Fibroblast of skin of scalp (primary cell): Measurements from ENCODE around the gene P3R3URF.

Source experiments
- DNase-seq: peaks from one replicate; pipeline ENCODE4 v3.0.0-alpha.2; 2013

P3R3URF gene

DNA sequence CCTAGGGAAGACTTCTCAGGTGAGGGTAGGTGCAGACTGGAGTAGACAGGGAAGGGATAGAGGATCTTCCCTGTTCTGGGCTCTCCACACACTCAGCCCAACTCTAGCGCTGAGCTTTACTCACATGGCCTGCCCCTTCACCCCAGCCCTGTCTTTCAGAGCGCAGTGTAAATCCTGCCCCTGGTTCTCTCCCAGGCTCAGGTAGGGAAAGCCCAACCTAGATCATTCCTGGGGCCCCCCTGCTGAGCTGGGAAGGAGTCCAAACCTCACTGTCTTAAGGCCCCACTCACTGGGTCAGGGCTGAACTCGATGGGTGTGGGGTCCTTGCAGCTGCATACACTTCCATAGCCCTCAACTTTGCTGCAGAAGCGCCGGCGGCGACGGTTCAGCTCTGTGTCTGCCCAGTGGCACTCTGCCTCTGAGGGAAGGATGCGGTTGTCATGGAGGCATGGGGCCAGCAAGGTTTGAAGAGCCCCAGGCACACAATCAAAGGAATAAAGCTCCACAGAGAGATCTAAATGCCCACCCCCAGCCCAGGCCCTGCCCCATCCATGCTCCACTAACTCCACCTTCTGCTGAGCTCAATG is 17.8 kb upstream of the P3R3URF start:
- DNase-seq = no peak

GRCh38 chr1:46193285-46193684 is 17.0 kb upstream of the P3R3URF start:
- no peak for DNase-seq

DNA sequence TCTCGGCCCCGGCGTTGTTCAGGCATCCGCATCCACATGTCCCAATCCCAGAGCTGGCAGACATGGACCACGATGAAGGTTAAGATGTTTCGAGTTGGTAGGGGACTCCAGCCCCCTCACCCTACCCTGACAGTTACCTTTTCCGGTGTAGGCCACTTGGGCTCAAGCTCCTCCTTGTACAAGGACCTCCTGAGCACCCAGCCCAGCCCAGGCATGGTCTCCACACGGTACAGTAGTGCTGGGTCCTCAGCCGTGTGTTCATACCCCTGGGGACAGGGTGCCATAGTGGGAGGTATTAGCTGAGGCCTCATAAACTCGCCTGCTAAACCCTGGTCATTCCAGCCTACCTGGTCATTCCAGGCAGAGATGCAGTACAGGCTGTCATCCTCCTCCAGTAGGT is 15.9 kb upstream of the P3R3URF start:
- no peak for DNase-seq

DNA sequence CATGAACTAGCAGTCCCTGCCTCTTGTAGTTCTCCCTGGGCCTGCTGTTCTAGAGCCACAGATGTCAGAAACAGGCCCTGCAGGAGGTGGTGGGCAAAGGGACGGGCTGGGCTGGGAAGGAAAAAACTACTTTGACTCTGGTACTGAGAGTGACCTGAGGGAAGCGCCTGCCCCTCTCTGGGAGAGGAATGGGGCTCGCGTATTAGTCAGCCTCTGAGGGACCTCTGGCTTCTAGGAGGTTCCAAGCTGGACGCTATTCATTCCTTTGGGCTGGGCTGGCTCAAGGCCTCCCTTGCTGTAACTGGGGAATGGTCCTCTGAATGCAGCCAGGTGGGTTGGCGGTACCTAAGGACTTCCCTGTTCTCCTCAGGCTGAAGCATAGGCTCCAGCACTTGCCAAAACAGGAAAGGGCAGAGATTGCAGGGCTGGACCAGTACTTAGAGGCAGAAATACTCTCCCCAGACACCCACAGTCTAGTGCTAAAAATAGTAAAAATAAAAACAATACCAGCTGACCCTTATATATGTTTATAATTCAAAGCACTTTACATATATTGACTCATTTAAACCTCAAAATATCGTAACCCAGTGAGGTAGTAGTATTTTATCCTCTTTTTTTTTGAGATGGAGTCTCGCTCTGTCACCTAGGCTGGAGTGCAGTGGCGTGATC is 14.9 kb upstream of the P3R3URF start:
- no peak for DNase-seq

DNA sequence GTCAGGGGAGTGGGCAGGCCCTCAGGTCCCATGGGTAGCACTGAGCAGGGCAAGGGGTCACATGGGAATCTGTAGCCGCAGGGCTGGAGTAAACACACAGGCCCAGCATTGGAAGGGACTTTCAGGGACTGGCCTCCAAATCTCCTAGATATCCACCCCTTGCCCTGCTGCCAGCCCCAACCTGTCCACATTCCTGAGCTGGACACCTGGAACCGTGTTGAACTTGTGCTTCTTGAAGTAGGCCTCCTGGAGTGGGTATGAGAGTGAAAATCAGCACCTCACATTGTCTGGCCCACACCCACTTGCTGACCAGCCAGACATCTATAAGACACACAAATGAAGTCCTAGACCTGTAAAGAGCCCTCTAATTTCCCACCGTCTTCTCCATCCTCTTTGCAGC is 14.3 kb upstream of the P3R3URF start:
- no peak for DNase-seq

GRCh38 chr1:46188295-46189030 is 12.2 kb upstream of the P3R3URF start:
- DNase-seq = no peak

DNA sequence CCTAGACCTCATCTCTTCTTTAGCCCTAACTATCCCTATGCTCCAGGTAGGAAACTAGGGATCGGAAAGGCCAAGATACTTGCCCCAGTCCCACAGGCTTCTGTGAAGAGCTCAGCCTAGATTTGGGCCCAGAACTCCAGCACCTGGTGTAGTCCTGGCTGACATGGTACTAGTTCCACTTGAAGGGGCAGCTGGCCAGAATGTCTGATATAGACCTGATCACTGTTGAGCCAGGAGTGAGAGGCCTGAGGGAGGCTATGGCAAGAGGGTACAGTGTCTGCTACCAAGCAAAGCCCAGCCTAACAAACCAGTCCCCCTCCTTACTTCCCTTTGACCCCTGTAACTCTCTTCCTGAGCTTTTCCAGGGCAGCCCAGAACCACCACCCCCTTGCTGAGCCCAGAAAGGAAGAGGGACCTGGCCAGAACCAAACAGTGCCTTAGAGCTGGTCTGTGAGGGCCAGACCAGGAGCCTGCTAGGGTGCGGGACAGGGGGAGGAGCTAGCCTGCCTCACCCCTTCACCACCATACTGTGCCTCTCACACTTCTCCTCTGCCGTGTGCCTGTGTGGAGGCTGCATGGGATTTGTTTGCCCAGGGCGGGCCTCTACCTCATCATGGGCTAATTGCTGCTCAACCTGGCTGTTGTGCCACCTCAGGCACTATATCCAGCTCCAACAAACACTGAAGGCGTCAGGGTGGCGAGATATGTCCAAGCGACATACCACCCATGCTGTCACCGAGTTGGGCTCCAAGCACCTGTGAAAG is 11.0 kb upstream of the P3R3URF start:
- DNase-seq = no peak

DNA sequence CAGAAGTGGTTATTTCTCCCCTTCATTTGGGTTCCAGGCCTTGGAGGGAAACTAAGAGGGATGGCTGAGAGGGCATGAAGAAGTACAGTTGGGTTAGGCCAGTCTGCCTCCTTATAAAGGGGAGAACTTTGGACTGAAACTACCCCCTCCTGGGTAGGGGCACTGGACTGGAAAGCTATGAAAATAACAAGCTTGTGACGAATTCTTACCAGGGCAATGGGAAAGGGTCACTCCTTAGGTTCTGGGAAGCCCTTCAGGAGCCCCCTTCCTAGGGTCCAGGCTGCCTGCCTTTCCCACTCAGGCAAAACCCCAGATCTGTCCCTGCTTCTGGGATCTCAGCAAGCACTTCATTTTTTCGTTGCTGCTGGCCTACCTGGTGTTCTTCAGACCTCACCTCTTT is 9.8 kb upstream of the P3R3URF start:
- DNase-seq = no peak

GRCh38 chr1:46184920-46185658 is 8.8 kb upstream of the P3R3URF start:
- DNase-seq = no peak

DNA sequence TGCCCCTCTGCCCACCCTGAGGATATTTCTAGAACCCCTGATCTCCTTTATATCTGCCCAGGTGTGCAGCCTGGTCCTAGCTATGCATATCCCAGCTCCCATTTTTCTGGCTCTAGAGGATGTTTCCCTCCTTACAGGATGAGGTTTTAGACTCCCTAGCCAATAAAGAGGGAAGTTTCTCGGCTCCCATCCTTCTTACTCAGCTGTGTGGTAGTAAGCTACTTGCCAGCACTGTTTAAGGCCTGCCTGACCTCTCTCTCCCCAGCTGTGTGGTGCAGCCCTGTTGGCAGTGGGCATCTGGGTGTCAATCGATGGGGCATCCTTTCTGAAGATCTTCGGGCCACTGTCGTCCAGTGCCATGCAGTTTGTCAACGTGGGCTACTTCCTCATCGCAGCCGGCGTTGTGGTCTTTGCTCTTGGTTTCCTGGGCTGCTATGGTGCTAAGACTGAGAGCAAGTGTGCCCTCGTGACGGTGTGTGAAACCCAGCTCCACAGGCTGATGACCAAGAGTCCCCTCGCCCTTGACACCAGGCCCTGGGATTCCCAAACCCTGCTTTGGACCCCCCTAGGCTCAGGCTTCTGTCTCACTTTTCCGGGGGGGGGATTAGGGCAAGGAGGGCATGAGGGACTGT is 7.8 kb upstream of the P3R3URF start:
- DNase-seq = no peak

DNA sequence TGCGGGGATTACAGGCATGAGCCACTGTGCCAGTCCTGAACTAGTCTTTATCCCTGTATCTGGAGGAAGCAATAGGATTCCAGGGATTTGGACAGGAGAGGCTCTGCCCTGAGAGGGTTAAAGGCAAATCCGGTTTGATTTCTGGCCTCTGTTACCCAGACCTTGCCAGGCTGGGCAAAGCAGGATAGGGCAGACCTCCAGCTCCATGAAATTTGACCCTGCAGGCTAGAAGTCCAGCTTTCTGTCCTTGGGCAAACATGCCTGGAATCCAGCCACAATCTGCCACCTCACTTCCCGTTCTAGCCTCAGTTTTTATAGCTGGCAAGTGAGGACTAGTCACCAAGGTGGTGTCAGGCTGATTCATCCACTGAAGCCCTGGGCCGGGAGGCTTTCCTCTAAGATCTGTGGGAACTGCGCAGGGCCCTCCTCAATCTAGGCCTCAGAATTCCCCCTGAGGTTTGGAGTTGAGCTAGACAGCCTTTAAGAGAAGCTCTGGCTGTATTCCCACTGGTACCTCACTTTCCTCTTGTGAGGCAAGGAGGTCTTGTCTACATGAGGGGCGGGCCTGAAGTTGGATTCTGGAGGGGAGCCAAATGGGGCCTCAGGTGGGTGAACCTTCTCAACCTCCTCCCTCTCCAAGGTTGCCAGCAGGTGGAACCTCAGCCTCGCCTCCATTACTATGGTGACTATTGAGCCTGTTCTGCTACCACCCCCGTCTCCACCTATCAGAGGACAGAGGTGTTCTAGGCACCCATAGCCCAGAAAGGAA is 7.0 kb upstream of the P3R3URF start:
- peak; percentile 86 for DNase-seq

DNA sequence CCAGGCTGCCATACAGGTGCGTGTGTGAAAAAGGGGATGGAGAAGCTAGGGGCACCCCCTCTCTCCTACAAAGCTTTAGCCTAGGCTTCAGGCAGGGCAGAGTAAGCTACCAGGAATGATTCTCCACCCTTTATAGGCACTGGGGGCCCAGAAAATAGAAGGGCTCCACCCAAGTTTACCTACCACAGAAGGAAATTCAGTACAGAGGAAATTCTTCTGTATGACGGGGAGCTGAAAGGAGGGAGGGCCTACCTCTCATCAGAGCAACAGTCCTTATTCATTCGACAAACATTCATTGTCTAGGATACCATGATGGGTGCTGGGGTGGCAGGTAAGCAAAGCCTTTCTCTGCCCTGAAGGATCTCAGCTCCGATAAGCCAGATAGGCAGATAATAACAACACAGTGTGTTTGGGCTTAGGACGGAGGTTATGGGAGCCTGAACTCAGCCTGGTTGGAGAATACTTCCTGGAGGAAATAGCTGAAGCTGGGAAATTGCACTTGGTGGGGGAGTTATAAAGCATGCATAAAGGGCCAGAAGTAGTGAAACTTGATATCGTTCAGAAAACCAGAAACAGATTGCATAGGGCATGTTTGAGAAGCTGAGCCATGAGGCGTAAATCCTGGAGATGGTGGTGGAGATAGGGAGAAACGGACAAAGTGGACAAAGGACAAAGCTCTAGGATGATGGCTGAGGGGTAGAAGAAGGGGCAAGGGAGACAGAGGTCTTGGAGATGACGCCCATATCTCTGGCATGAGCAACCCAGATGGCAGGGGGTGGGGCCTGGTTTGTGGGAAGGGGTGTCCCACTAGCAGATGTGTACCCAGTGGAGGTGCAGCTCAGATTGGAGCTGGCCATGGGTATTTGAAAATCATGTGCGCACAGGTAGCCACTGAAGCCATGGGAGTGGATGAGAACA is 5.3 kb upstream of the P3R3URF start:
- DNase-seq = peak; percentile 53

GRCh38 chr1:46180082-46180616 is 3.9 kb upstream of the P3R3URF start:
- no peak for DNase-seq

GRCh38 chr1:46179138-46180081 is 3.1 kb upstream of the P3R3URF start:
- peak; percentile 87 for DNase-seq

- DNase-seq = no peak
These were observed 1.0 kb downstream of the P3R3URF start for GRCh38 chr1:46175243-46175642.

DNA sequence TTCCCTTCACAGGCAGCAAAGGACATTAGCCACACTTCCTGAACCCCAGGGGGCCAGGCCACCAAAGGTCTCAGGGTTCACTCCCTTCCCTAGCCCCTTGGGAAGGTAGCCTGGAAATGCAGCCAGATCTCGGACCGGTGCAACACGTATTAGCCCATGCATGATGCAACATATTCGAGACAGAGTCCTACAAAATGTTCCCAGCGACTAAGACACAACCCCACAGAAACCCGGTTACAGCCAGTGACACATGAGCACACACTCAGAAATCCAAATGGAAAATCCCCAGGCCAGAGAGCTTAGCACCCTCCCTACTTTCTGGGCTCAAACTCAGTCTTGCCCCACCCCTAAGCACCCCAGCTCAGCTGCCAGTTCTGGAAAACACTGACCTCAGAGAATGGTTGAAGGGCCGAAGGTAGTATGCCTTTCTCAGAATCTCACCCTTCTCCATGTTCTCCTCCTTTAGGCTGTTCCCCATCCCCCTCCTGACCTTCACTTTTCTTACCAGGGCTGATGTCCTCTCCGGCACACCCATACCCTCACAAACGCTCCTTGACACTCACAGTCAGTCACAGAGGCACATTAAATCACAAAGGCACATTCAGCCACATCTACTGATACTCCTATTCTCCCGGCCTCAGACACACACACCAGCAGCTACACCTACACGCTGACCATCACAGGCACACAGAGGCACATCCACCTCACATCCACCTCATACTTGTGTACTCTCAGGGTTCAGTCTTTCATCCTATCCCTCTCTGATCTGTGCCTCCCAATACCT is 1.6 kb downstream of the P3R3URF start, which contains the start of gene TSPAN1:
Gene TSPAN1 (plus strand): TSS at position 640 of the 784 bp plus-strand sequence. CDS start 6,021 bp downstream, outside the sequence.
- peak; percentile 59 for DNase-seq

- DNase-seq = peak; percentile 66
These were observed 2.9 kb downstream of the P3R3URF start for GRCh38 chr1:46173361-46173856.
